WI38 (cell line): ENCODE data around the gene KCNJ6.

Experiments used
- H3K4me3 ChIP-seq: 2 replicates; pipeline ENCODE4 v1.5.1; 2011; ENCODE audit warnings: low read depth, mild to moderate bottlenecking, control low read depth, low read length
- CTCF ChIP-seq: IDR thresholded peaks from 2 replicates; pipeline ENCODE4 v1.5.1; 2012; ENCODE audit warnings: low read depth, mild to moderate bottlenecking, control low read depth, low read length

KCNJ6 gene

GRCh38 chr21:37916310-37917051 is at the start of gene KCNJ6:
Gene KCNJ6 (minus strand): TSS chr21:37916457. CDS start chr21:37840682, 75,775 bp downstream.
- H3K4me3 ChIP-seq = peak within 1 kb of the TSS; percentile 49
- TF ChIP-seq CTCF = peak; percentile 82

GRCh38 chr21:37965088-37965805 is 49.0 kb upstream of the KCNJ6 start:
- no peak for TF ChIP-seq CTCF
- no peak overlapping the region for H3K4me3 ChIP-seq

- TF ChIP-seq CTCF = no peak
- no peak overlapping the region for H3K4me3 ChIP-seq
Observed at GRCh38 chr21:37958537-37958936, 42.3 kb upstream of the KCNJ6 start.

- TF ChIP-seq CTCF = no peak
- H3K4me3 ChIP-seq = no peak overlapping the region
Observed at GRCh38 chr21:37956772-37957171, 40.5 kb upstream of the KCNJ6 start.

GRCh38 chr21:37945036-37945435 is 28.8 kb upstream of the KCNJ6 start:
- H3K4me3 ChIP-seq = no peak overlapping the region
- no peak for TF ChIP-seq CTCF

- TF ChIP-seq CTCF = no peak
- H3K4me3 ChIP-seq = no peak overlapping the region
Observed at GRCh38 chr21:37944496-37944895, 28.2 kb upstream of the KCNJ6 start.

GRCh38 chr21:37940691-37941090 is 24.4 kb upstream of the KCNJ6 start:
- H3K4me3 ChIP-seq = no peak overlapping the region
- TF ChIP-seq CTCF = no peak
